ENCODE results near the gene GALNT18.

DNA sequence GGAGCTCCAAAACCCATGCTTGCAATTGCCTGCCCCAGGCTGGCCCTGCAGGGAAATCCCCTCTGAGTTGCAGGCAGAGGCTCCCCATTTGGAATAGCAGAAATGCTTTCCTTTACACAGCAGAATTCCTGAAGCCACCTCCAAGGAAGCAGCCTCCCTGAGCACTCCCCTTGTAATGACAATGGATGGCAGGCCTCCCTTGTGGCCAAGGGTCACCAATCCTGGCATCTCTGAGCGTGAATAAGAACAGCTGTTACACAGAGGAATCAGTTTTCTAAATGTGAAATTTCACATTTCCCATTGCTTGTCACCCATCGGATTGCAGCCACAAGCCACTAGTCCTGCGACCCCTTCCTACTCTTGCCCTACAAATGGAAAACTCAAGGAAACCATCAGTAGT is 107.6 kb downstream of the GALNT18 start:
- no peak for TF ChIP-seq KLF9 (tag by site-specific recombination; IDR thresholded peaks at IDR 0.05; ENCODE audit: low read depth)
- TF ChIP-seq, protein P1, sequence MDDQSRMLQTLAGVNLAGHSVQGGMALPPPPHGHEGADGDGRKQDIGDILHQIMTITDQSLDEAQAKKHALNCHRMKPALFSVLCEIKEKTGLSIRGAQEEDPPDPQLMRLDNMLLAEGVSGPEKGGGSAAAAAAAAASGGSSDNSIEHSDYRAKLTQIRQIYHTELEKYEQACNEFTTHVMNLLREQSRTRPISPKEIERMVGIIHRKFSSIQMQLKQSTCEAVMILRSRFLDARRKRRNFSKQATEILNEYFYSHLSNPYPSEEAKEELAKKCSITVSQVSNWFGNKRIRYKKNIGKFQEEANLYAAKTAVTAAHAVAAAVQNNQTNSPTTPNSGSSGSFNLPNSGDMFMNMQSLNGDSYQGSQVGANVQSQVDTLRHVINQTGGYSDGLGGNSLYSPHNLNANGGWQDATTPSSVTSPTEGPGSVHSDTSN (CRISPR knock-in tag; IDR thresholded peaks at IDR 0.05) = no peak
- TF ChIP-seq, protein P2, sequence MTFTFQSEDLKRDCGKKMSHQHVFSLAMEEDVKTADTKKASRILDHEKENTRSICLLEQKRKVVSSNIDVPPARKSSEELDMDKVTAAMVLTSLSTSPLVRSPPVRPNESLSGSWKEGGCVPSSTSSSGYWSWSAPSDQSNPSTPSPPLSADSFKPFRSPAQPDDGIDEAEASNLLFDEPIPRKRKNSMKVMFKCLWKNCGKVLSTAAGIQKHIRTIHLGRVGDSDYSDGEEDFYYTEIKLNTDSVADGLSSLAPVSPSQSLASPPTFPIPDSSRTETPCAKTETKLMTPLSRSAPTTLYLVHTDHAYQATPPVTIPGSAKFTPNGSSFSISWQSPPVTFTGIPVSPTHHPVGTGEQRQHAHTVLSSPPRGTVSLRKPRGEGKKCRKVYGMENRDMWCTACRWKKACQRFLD (tag by site-specific recombination; IDR thresholded peaks at IDR 0.05) = no peak
- TF ChIP-seq, protein P3, sequence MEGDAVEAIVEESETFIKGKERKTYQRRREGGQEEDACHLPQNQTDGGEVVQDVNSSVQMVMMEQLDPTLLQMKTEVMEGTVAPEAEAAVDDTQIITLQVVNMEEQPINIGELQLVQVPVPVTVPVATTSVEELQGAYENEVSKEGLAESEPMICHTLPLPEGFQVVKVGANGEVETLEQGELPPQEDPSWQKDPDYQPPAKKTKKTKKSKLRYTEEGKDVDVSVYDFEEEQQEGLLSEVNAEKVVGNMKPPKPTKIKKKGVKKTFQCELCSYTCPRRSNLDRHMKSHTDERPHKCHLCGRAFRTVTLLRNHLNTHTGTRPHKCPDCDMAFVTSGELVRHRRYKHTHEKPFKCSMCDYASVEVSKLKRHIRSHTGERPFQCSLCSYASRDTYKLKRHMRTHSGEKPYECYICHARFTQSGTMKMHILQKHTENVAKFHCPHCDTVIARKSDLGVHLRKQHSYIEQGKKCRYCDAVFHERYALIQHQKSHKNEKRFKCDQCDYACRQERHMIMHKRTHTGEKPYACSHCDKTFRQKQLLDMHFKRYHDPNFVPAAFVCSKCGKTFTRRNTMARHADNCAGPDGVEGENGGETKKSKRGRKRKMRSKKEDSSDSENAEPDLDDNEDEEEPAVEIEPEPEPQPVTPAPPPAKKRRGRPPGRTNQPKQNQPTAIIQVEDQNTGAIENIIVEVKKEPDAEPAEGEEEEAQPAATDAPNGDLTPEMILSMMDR (tag by site-specific recombination; IDR thresholded peaks at IDR 0.05) = no peak
- TF ChIP-seq, protein P4, sequence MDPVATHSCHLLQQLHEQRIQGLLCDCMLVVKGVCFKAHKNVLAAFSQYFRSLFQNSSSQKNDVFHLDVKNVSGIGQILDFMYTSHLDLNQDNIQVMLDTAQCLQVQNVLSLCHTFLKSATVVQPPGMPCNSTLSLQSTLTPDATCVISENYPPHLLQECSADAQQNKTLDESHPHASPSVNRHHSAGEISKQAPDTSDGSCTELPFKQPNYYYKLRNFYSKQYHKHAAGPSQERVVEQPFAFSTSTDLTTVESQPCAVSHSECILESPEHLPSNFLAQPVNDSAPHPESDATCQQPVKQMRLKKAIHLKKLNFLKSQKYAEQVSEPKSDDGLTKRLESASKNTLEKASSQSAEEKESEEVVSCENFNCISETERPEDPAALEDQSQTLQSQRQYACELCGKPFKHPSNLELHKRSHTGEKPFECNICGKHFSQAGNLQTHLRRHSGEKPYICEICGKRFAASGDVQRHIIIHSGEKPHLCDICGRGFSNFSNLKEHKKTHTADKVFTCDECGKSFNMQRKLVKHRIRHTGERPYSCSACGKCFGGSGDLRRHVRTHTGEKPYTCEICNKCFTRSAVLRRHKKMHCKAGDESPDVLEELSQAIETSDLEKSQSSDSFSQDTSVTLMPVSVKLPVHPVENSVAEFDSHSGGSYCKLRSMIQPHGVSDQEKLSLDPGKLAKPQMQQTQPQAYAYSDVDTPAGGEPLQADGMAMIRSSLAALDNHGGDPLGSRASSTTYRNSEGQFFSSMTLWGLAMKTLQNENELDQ (tag by site-specific recombination; IDR thresholded peaks at IDR 0.05; ENCODE audit: low read depth) = no peak
- TF ChIP-seq ZNF121 (tag by site-specific recombination; IDR thresholded peaks at IDR 0.05) = no peak
- TF ChIP-seq ZNF391 (tag by site-specific recombination; IDR thresholded peaks at IDR 0.05; ENCODE audit: borderline replicate concordance, low read depth) = no peak
- no peak for TF ChIP-seq KLF1 (tag by site-specific recombination; IDR thresholded peaks at IDR 0.05)
- TF ChIP-seq ZNF626 (tag by site-specific recombination; IDR thresholded peaks at IDR 0.05) = no peak
- TF ChIP-seq SCRT1 (tag by site-specific recombination; IDR thresholded peaks at IDR 0.05; ENCODE audit: borderline replicate concordance) = no peak
- TF ChIP-seq ZNF274 (IDR thresholded peaks at IDR 0.05; ENCODE audit: low read length) = no peak
- TF ChIP-seq ZNF274 (tag by site-specific recombination; IDR thresholded peaks at IDR 0.05; ENCODE audit: borderline replicate concordance) = no peak
- TF ChIP-seq ZNF837 (tag by site-specific recombination; IDR thresholded peaks at IDR 0.05) = no peak
- no peak for TF ChIP-seq ZNF48 (tag by site-specific recombination; IDR thresholded peaks at IDR 0.05)
